Ovary (tissue), 9 donors: Measurements from ENCODE around the gene TMEM232. TPM values are rescaled to one million over a fixed set of nuclear protein-coding genes. Genes with fewer than 3 reads are reported as not detected.
"Not testable (repeated sequence)": the region's sequence is repeated elsewhere in the genome, so short reads cannot be mapped to it uniquely, and the experiment has no call there.

Experiments used
- DNase-seq, 5 donors: peaks; one replicate each; pipeline ENCODE4 v3.0.0-alpha.2; 2019 to 2020
- H3K27ac ChIP-seq, 2 donors: fragments of 200-600 bp; one replicate each; pipeline versions ENCODE4 v1.5.1 to v1.8.0; 2019 to 2022
- H3K27me3 ChIP-seq: fragments of 200-600 bp; one replicate; pipeline ENCODE4 v1.8.0; 2022
- H3K36me3 ChIP-seq: fragments of 200-600 bp; sonication (generic); one replicate; pipeline ENCODE4 v1.5.1; 2019
- H3K4me1 ChIP-seq: one replicate; pipeline ENCODE4 v1.8.1; 2013; ENCODE audit warnings: mild to moderate bottlenecking, moderate library complexity; ENCODE audit not compliant: insufficient read depth
- H3K4me3 ChIP-seq: fragments of 200-600 bp; sonication (generic); one replicate; pipeline ENCODE4 v1.5.1; 2017
- H3K9me3 ChIP-seq, 2 donors: fragments of 200-600 bp in 1 of 2; sonication (generic) in 1 of 2; one replicate each; pipeline versions ENCODE4 v1.5.1 to v1.8.1; 2013 to 2019; ENCODE audit warnings: mild to moderate bottlenecking in 1 of 2, moderate library complexity in 1 of 2
- CTCF ChIP-seq, 3 donors: fragments of 450-650 bp in 2 of 3; fragments of 200-600 bp in 1 of 3; IDR thresholded peaks; one replicate each; pipeline versions ENCODE4 v1.5.1 to v1.8.0; 2016 to 2022; ENCODE audit warnings: antibody characterized with exemption in 3 of 3, mild to moderate bottlenecking in 1 of 3
- EP300 ChIP-seq: sonication (generic); formaldehyde crosslinking; IDR thresholded peaks from one replicate; pipeline ENCODE4 v1.6.1; 2017; ENCODE audit warnings: antibody characterized with exemption
- POLR2A ChIP-seq: fragments of 450-650 bp; IDR thresholded peaks from one replicate; pipeline ENCODE4 v1.6.1; 2017; ENCODE audit warnings: antibody characterized with exemption, mild to moderate bottlenecking, moderate library complexity
- WGBS, 3 donors: extraction: QIAGEN DNeasy Blood & Tissue Kit in 1 of 3; methylation state at CpG; one replicate each; pipeline versions ENCODE4 v1.1.5 to v1.1.7; 2013 to 2017; 5-methylcytosine and 5-hydroxymethylcytosine counted together
- intact Hi-C, 4 donors: fragments of 100-400 bp; cut with DNase I; formaldehyde crosslinking; loops; one replicate each; pipeline versions ENCODE4 v1.11.0 to v1.15.1; 2022 to 2023
- polyA plus RNA-seq, 2 donors: library from polyadenylated mRNA; stranded (reverse); fragments of 200-250 nt in 1 of 2; fragments of 350-450 nt in 1 of 2; fragmentation: Illumina TruSeq in 1 of 2; extraction: RNeasy Lipid Tissue Mini Kit (QIAGEN cat#74804) in 1 of 2; gene quantifications; one replicate each; pipeline ENCODE4 v1.2.3, GENCODE V29; 2013 to 2014
- total RNA-seq, 7 donors: library from RNA; depleted of rRNA in 2 of 7; stranded (reverse); fragments of >200 nt in 2 of 7; fragmentation: NEBNext Ultra II Directional in 3 of 7; extraction: Animal tissue kit (Norgen Biotek cat#: 25700) in 3 of 7; gene quantifications; one replicate each; pipeline versions ENCODE4 v1.1.0 to v1.2.4, GENCODE V29; 2016 to 2023
- donor health status: DM: no; HTN: no; CAD: no; lungs with moderate emphysema.
- donor health status: DM: no; HTN: no; CAD: no.
- donor health status: Bipolar disorder and iron deficiency.
- donor health status: DM: yes; HTN: yes; CAD: no.
- donor health status: DM: no; HTN: no; CAD: no.
- donor health status: DM: yes; HTN: yes; CAD: no.

Gene TMEM232
- total and polyA plus RNA-seq, 9 donors: 0.70 to 23.6 (median 2.8) TPM

- Histone ChIP-seq H3K4me3 (no peak overlapping the region), H3K27me3 (no peaks in the 10 kb centered on the region), H3K36me3 (no peaks in the 10 kb centered on the region), H3K9me3 (no peaks in the 10 kb centered on the region), H3K4me1 (no peaks in the 10 kb centered on the region), H3K27ac (no peak overlapping the region)
- intact Hi-C loops: no loop called here
- DNase-seq: no peak
- TF ChIP-seq POLR2A: no peak
- TF ChIP-seq EP300: no peak
- no peak for TF ChIP-seq CTCF (IDR thresholded peaks at IDR 0.05)
Measured at GRCh38 chr5:110681953-110682352, 44.5 kb downstream of the TMEM232 start.

GRCh38 chr5:110681109-110681508 lies 45.4 kb downstream of the TMEM232 start:
- intact Hi-C loops: no loop called here
- Histone ChIP-seq H3K27ac (no peak overlapping the region), H3K9me3 (no peaks in the 10 kb centered on the region), H3K27me3 (no peaks in the 10 kb centered on the region), H3K4me1 (no peaks in the 10 kb centered on the region), H3K4me3 (no peak overlapping the region), H3K36me3 (no peaks in the 10 kb centered on the region)
- TF ChIP-seq EP300: no peak
- no peak for TF ChIP-seq POLR2A
- TF ChIP-seq CTCF (IDR thresholded peaks at IDR 0.05): no peak
- 66 to 71% (median 67%) methylated on average over 3 of the region's 3 CpGs for WGBS, 3 donors
- no peak for DNase-seq

GRCh38 chr5:110676554-110676953 lies 49.9 kb downstream of the TMEM232 start:
- WGBS, 3 donors: 95 to 97% (median 96%) methylated on average over 9 of the region's 9 CpGs
- H3K27me3 ChIP-seq, H3K36me3 ChIP-seq, H3K9me3 ChIP-seq, DNase-seq, intact Hi-C loops, H3K4me1 ChIP-seq, H3K4me3 ChIP-seq, H3K27ac ChIP-seq: not testable (repeated sequence)

- H3K36me3 ChIP-seq: no peaks in the 10 kb centered on the region
- intact Hi-C loops: no loop called here
- WGBS, 3 donors: 74 to 83% (median 74%) methylated on average over 6 of the region's 6 CpGs
Measured at GRCh38 chr5:110665184-110665726, 61.2 kb downstream of the TMEM232 start.

GRCh38 chr5:110663525-110663924 lies 62.9 kb downstream of the TMEM232 start:
- DNase-seq: no peak
- Histone ChIP-seq H3K27ac (no peak overlapping the region), H3K4me1 (no peaks in the 10 kb centered on the region), H3K4me3 (no peak overlapping the region), H3K36me3 (no peaks in the 10 kb centered on the region), H3K27me3 (peaks cover 2% of the 10 kb centered on the region), H3K9me3 (no peaks in the 10 kb centered on the region)
- WGBS, 3 donors: 94 to 98% (median 96%) methylated on average over 1 of the region's 1 CpG
- no peak for TF ChIP-seq EP300
- TF ChIP-seq CTCF (IDR thresholded peaks at IDR 0.05): no peak
- no peak for TF ChIP-seq POLR2A
- intact Hi-C loops: no loop called here

More at GRCh38 chr5:110665184-110665726, 61.2 kb downstream of the TMEM232 start:
- Histone ChIP-seq H3K4me1 (no peaks in the 10 kb centered on the region), H3K27me3 (peaks cover 2% of the 10 kb centered on the region), H3K4me3 (no peak overlapping the region), H3K27ac (no peak overlapping the region), H3K9me3 (no peaks in the 10 kb centered on the region)
- TF ChIP-seq CTCF (IDR thresholded peaks at IDR 0.05): no peak
- no peak for TF ChIP-seq POLR2A
- DNase-seq: no peak
